ENCODE results near the gene NLGN4X.

GRCh38 chrX:6227453-6227835 is 1.2 kb downstream of the NLGN4X start:
- TF ChIP-seq CTCF (IDR thresholded peaks at IDR 0.05) (no peak), POLR2A (IDR thresholded peaks at IDR 0.05) (no peak)
